C1 segment of cervical spinal cord (tissue), 14 donors: ENCODE data around the gene SNORC.
A peak's percentile ranks its signal among the peaks of the same experiment; 100 is the strongest.

Experiments
- DNase-seq, 14 donors: peaks; one replicate each; lab custom pipeline; 2025; lab: John Stamatoyannopoulos, UW

SNORC gene

GRCh38 chr2:232869138-232870017 lies 686 bp upstream of the SNORC start:
- DNase-seq = no peak

GRCh38 chr2:232870766-232871371 lies 805 bp downstream of the SNORC start:
- DNase-seq = no peak

- peak in 5 of 14 donors; percentile 58 to 72 (median 66) for DNase-seq
These were observed 1.4 kb downstream of the SNORC start for GRCh38 chr2:232871418-232871834.

GRCh38 chr2:232871835-232872736 lies 2.0 kb downstream of the SNORC start:
- peak in 12 of 14 donors; percentile 34 to 96 (median 88) for DNase-seq

GRCh38 chr2:232872826-232873225 lies 2.8 kb downstream of the SNORC start:
- DNase-seq = peak in 9 of 14 donors; percentile 45 to 85 (median 69)

- DNase-seq = peak in 3 of 14 donors; percentile 57 to 62 (median 59)
These were observed 3.3 kb downstream of the SNORC start for GRCh38 chr2:232873292-232873908.

GRCh38 chr2:232873909-232874641 lies 4.0 kb downstream of the SNORC start:
- DNase-seq = no peak

GRCh38 chr2:232874677-232875223 lies 4.7 kb downstream of the SNORC start:
- no peak for DNase-seq

- DNase-seq = peak in 7 of 14 donors; percentile 42 to 81 (median 72)
These were observed 5.4 kb downstream of the SNORC start for GRCh38 chr2:232875256-232876121.

GRCh38 chr2:232876161-232876977 lies 6.3 kb downstream of the SNORC start:
- DNase-seq = peak in 6 of 14 donors; percentile 36 to 88 (median 49)

- peak in 1 of 14 donors; percentile 55 for DNase-seq
These were observed 6.9 kb downstream of the SNORC start for GRCh38 chr2:232876978-232877441.

- peak in 1 of 14 donors; percentile 21 for DNase-seq
These were observed 8.0 kb downstream of the SNORC start for GRCh38 chr2:232877940-232878511.

- peak in 4 of 14 donors; percentile 4 to 45 (median 37) for DNase-seq
These were observed 9.0 kb downstream of the SNORC start for GRCh38 chr2:232878855-232879617.

GRCh38 chr2:232879618-232880494 lies 9.8 kb downstream of the SNORC start:
- peak in 1 of 14 donors; percentile 51 for DNase-seq

- no peak for DNase-seq
These were observed 10.8 kb downstream of the SNORC start for GRCh38 chr2:232880764-232881351.

- DNase-seq = no peak
These were observed 12.0 kb downstream of the SNORC start for GRCh38 chr2:232882085-232882484.
